Activated naive CD4-positive, alpha-beta T cell treated with anti-CD3 and anti-CD28 coated beads for 36 hours (primary cell): ENCODE results near the gene YTHDF1. TPM values are rescaled to one million over a fixed set of nuclear protein-coding genes. Genes with fewer than 3 reads are reported as not detected.
A peak's percentile ranks its signal among the peaks of the same experiment; 100 is the strongest.

Experiments
- CTCF ChIA-PET: fragments of 350-600 bp; sonication (Branson Sonifier 250); formaldehyde crosslinking; loops from one replicate; lab custom pipeline; 2021; ENCODE audit warnings: antibody characterized with exemption; lab: Charles Lee
- DNase-seq: peaks from one replicate; pipeline ENCODE4 v3.0.0-alpha.2; 2020
- H3K27ac Mint-ChIP-seq: one replicate; pipeline ENCODE4 v1.8.0; 2021; ENCODE audit warnings: mild to moderate bottlenecking, mixed read lengths
- H3K27me3 Mint-ChIP-seq: one replicate; pipeline ENCODE4 v1.8.0; 2021; ENCODE audit warnings: low read depth, mixed read lengths
- H3K36me3 Mint-ChIP-seq: one replicate; pipeline ENCODE4 v1.8.0; 2021; ENCODE audit warnings: low read depth, mixed read lengths
- H3K4me1 Mint-ChIP-seq: one replicate; pipeline ENCODE4 v1.8.0; 2021; ENCODE audit warnings: low read depth, mixed read lengths
- H3K4me3 Mint-ChIP-seq: one replicate; pipeline ENCODE4 v1.8.0; 2021; ENCODE audit warnings: mild to moderate bottlenecking, moderate library complexity, mixed read lengths
- H3K9me3 Mint-ChIP-seq: one replicate; pipeline ENCODE4 v1.8.0; 2021; ENCODE audit warnings: mixed read lengths
- intact Hi-C: fragments of 100-400 bp; cut with micrococcal nuclease; formaldehyde crosslinking; loops from one replicate; pipeline ENCODE4 v1.15.1; 2023
- total RNA-seq, 2 experiments: library from RNA; stranded (reverse); gene quantifications; one replicate each; pipeline ENCODE4 v1.2.3, GENCODE V29; 2021

The YTHDF1 gene
- total RNA-seq, 2 experiments from 2014 or later = 27.6 to 27.8 TPM

DNA sequence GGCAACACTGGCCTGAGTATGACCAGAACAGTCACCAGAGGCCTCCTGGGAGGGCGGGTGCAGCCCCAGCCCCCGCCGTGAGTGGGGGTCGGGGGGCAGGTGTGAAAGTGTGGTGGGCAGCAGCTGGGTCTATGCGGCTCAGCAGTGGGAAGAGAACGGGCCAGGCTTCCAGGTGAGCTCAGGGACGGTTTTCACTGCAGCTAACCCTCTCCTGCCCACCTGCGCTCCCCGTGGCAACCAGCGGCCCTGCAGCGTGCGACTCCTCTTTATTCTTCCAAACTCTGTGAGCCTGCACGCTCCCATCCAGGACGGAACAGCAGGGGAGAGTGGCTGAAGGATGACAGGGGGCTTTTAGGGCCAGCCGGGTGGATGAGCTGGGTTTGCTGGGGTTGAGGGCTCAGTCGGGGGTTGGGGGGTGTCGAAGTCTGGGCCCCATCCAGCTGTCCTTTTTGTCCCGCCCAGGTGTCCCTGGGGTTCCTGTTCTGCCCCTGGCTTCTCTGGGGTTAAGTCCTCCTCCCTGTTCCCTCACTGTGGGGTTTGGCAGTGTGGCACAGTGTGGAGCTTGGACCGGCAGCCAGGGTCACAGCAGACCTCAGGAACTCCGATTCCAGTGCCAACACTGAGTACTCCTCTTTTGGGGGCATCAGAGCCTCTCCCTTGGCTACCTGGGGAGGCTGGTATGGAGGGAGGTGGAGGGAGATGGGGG is 18.9 kb upstream of the YTHDF1 start:
- Mint-ChIP-seq H3K4me1 (peaks cover 4% of the 10 kb centered on the region), H3K27ac (no peak overlapping the region), H3K4me3 (no peak overlapping the region), H3K9me3 (no peaks in the 10 kb centered on the region), H3K27me3 (peaks cover 22% of the 10 kb centered on the region), H3K36me3 (no peaks in the 10 kb centered on the region)
- DNase-seq = peak; percentile 51
- CTCF ChIA-PET = interaction anchor here (0.7 to 6.4 kb wide), 4 partner anchors 11 to 132 kb away, joined by 3 to 42 read pairs (median 4); no protein-coding TSS in a partner anchor
- intact Hi-C loops = no loop called here

DNA sequence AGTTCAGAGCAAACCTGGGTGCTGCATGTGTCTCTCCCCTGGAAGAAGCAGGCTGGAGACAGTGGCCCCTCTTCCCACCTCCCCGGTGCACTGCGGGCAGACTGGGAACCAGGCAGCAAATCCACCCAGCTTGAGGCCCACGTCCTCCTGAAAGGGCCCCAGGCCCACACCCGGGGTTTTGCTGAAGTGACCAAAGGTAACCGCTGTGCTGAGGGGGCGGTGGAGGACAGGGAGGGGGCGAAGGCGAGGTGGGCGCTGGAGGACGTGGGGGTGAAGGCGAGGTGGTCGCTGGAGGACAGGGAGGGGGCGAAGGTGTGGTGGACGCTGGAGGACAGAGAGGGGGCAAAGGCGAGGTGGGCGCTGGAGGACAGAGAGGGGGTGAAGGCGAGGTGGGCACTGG is 18.0 kb upstream of the YTHDF1 start:
- intact Hi-C loops = no loop called here
- CTCF ChIA-PET = interaction anchor here (6.4 kb wide), 1 partner anchor 10 kb away, joined by 42 read pairs; no protein-coding TSS in a partner anchor
- peaks cover 30% of the 10 kb centered on the region for H3K27me3 Mint-ChIP-seq
- H3K27ac Mint-ChIP-seq = no peak overlapping the region
- H3K36me3 Mint-ChIP-seq = no peaks in the 10 kb centered on the region
- no peaks in the 10 kb centered on the region for H3K9me3 Mint-ChIP-seq
- peaks cover 4% of the 10 kb centered on the region for H3K4me1 Mint-ChIP-seq
- no peak for DNase-seq
- no peak overlapping the region for H3K4me3 Mint-ChIP-seq

DNA sequence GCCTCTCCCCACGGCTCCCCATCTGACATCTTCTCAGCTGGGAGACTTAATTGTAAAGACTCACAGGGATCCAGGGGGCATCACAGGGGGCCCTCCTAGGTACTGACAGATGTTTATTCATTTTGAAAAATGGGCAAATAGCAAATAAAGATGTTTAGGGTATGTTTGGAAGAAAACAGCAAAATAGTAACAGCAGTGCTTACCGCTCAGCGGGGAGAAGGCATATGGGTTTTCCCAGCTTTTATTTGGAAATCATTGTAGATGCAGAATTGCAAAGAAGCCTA is 17.1 kb upstream of the YTHDF1 start:
- H3K27ac Mint-ChIP-seq = no peak overlapping the region

GRCh38 chr20:63232235-63233060 is 16.5 kb upstream of the YTHDF1 start:
- intact Hi-C loops = no loop called here
- Mint-ChIP-seq H3K36me3 (no peaks in the 10 kb centered on the region), H3K4me3 (no peak overlapping the region), H3K27me3 (peaks cover 30% of the 10 kb centered on the region), H3K27ac (no peak overlapping the region), H3K9me3 (no peaks in the 10 kb centered on the region), H3K4me1 (peaks cover 4% of the 10 kb centered on the region)
- CTCF ChIA-PET = interaction anchor here (0.8 to 6.4 kb wide), 2 partner anchors 8 to 41 kb away, joined by 3 to 42 read pairs; partner anchors contain the start of gene ARFGAP1
- no peak for DNase-seq

More for the DNA sequence above, 17.1 kb upstream of the YTHDF1 start:
- H3K27me3 Mint-ChIP-seq = peaks cover 30% of the 10 kb centered on the region
- no peak for DNase-seq
- intact Hi-C loops = no loop called here
- CTCF ChIA-PET = interaction anchor here (0.8 to 6.4 kb wide), 2 partner anchors 9 to 40 kb away, joined by 3 to 42 read pairs; partner anchors contain the start of gene ARFGAP1
- no peak overlapping the region for H3K4me3 Mint-ChIP-seq
- H3K4me1 Mint-ChIP-seq = peaks cover 4% of the 10 kb centered on the region
- no peaks in the 10 kb centered on the region for H3K9me3 Mint-ChIP-seq
- H3K36me3 Mint-ChIP-seq = no peaks in the 10 kb centered on the region

DNA sequence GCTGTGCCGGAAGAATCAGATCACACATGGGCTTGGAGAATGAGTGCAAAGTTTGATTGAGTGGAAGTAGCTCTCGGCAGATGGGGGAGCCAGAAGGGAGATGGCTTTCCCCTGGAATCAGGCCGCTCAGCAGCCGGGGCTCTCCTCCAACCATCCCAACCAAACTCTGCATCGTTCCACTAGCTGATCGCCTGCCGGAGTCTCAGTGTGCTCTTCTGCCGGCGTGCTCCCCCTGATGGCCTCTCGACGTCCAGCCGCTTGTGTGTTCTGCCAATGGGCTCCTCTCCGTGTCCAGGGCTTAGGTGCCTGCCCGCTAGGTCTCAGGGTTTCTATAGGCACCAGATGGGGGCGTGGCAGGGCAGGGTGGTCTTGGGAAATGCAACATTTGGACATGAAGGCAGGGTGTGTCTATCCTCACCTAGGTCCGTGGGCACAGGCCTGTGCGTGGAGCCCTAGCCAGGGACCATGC is 14.9 kb upstream of the YTHDF1 start:
- intact Hi-C loops = no loop called here
- Mint-ChIP-seq H3K36me3 (no peaks in the 10 kb centered on the region), H3K27me3 (peaks cover 30% of the 10 kb centered on the region), H3K4me3 (no peak overlapping the region), H3K9me3 (no peaks in the 10 kb centered on the region), H3K27ac (no peak overlapping the region), H3K4me1 (peaks cover 4% of the 10 kb centered on the region)
- CTCF ChIA-PET = interaction anchor here (1.0 kb wide), 1 partner anchor 173 kb away, joined by 3 read pairs; no protein-coding TSS in a partner anchor
- DNase-seq = no peak

- Mint-ChIP-seq H3K27me3 (peaks cover 30% of the 10 kb centered on the region), H3K4me3 (no peak overlapping the region)
Measured at GRCh38 chr20:63228806-63229205, 12.9 kb upstream of the YTHDF1 start.

DNA sequence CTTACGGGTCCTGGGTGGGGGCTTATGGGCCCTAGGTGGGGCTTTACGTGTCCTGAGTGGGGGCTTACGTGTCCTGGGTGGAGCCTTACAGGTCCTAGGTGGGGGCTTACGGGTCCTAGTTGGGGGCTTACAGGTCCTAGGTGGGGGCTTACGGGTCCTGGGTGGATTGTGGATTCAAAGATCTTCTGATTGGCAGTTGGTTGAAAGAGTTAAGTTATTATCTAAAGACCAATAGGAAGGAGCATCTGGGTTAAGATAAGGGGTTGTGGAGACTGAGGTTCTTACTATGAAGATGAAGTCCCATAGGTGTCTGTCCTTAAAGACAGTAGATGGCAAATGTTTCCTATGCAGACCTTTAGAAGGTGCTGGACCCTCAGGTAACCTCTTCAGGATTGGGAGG is 11.3 kb upstream of the YTHDF1 start:
- no peak for DNase-seq
- Mint-ChIP-seq H3K4me1 (no peaks in the 10 kb centered on the region), H3K36me3 (no peaks in the 10 kb centered on the region), H3K4me3 (no peak overlapping the region), H3K27me3 (peaks cover 23% of the 10 kb centered on the region), H3K27ac (no peak overlapping the region), H3K9me3 (no peaks in the 10 kb centered on the region)
- intact Hi-C loops = no loop called here
- CTCF ChIA-PET = interaction anchor here (5.4 kb wide), 1 partner anchor 153 kb away, joined by 54 read pairs; no protein-coding TSS in a partner anchor

More at GRCh38 chr20:63228806-63229205, 12.9 kb upstream of the YTHDF1 start:
- Mint-ChIP-seq H3K36me3 (no peaks in the 10 kb centered on the region), H3K9me3 (no peaks in the 10 kb centered on the region), H3K27ac (no peak overlapping the region), H3K4me1 (no peaks in the 10 kb centered on the region)
- DNase-seq = no peak
- intact Hi-C loops = no loop called here
- CTCF ChIA-PET = interaction anchor here (0.7 kb wide), 1 partner anchor 31 kb away, joined by 3 read pairs; no protein-coding TSS in a partner anchor

- Mint-ChIP-seq H3K36me3 (no peaks in the 10 kb centered on the region), H3K27me3 (peaks cover 19% of the 10 kb centered on the region), H3K9me3 (no peaks in the 10 kb centered on the region), H3K27ac (no peak overlapping the region), H3K4me3 (no peak overlapping the region), H3K4me1 (no peaks in the 10 kb centered on the region)
- intact Hi-C loops = no loop called here
- CTCF ChIA-PET = interaction anchor here (0.8 to 5.4 kb wide), 5 partner anchors 9 to 154 kb away, joined by 3 to 54 read pairs (median 5); partner anchors contain the start of gene BIRC7
- no peak for DNase-seq
Measured at GRCh38 chr20:63226042-63226943, 10.4 kb upstream of the YTHDF1 start.

- Mint-ChIP-seq H3K36me3 (no peaks in the 10 kb centered on the region), H3K27ac (no peak overlapping the region), H3K27me3 (peaks cover 10% of the 10 kb centered on the region), H3K4me1 (no peaks in the 10 kb centered on the region), H3K9me3 (no peaks in the 10 kb centered on the region), H3K4me3 (no peak overlapping the region)
- DNase-seq = no peak
- intact Hi-C loops = no loop called here
- CTCF ChIA-PET = interaction anchor here (1.6 to 5.4 kb wide), 7 partner anchors 10 to 155 kb away, joined by 5 to 54 read pairs (median 32); partner anchors contain the start of genes ARFGAP1, BIRC7 and YTHDF1
Measured at GRCh38 chr20:63225082-63225454, 9.1 kb upstream of the YTHDF1 start.

GRCh38 chr20:63224412-63225081 is 8.6 kb upstream of the YTHDF1 start:
- H3K27me3 Mint-ChIP-seq = peaks cover 6% of the 10 kb centered on the region
- no peaks in the 10 kb centered on the region for H3K9me3 Mint-ChIP-seq
- no peak for DNase-seq
- no peaks in the 10 kb centered on the region for H3K4me1 Mint-ChIP-seq
- intact Hi-C loops = no loop called here
- H3K4me3 Mint-ChIP-seq = no peak overlapping the region
- CTCF ChIA-PET = interaction anchor here (1.1 to 5.4 kb wide), 16 partner anchors 10 to 272 kb away, joined by 3 to 54 read pairs (median 10); partner anchors contain the start of genes ARFGAP1, BIRC7 and YTHDF1
- no peak overlapping the region for H3K27ac Mint-ChIP-seq
- no peaks in the 10 kb centered on the region for H3K36me3 Mint-ChIP-seq

GRCh38 chr20:63223826-63224207 is 7.9 kb upstream of the YTHDF1 start:
- intact Hi-C loops = loop anchor here (1.0 kb wide), 3 partner anchors 27 to 157 kb away; no protein-coding TSS in a partner anchor
- no peaks in the 10 kb centered on the region for H3K4me1 Mint-ChIP-seq
- DNase-seq = no peak
- H3K4me3 Mint-ChIP-seq = no peak overlapping the region
- no peak overlapping the region for H3K27ac Mint-ChIP-seq
- no peaks in the 10 kb centered on the region for H3K27me3 Mint-ChIP-seq
- H3K36me3 Mint-ChIP-seq = no peaks in the 10 kb centered on the region
- CTCF ChIA-PET = interaction anchor here (0.6 to 5.4 kb wide), 31 partner anchors 10 to 273 kb away, joined by 3 to 54 read pairs (median 5); partner anchors contain the start of genes ARFGAP1, BIRC7 and YTHDF1
- H3K9me3 Mint-ChIP-seq = no peaks in the 10 kb centered on the region
